B cell (primary cell): Measurements from ENCODE around the gene ZNF516. TPM values are rescaled to one million over a fixed set of nuclear protein-coding genes. Genes with fewer than 3 reads are reported as not detected.

Experiments used
- ATAC-seq: fragments of 200-7000 bp; cut with Tn5 transposase; one replicate; pipeline ENCODE4 v1.10.0; 2021; ENCODE audit warnings: low read depth, mild to moderate bottlenecking, moderate number of reproducible peaks, moderate library complexity
- CTCF ChIA-PET: fragments of 350-600 bp; sonication (Branson Sonifier 250); formaldehyde crosslinking; loops from one replicate; lab custom pipeline; 2021; ENCODE audit warnings: antibody characterized with exemption, inconsistent platforms; lab: Charles Lee
- POLR2A ChIA-PET: fragments of 350-600 bp; sonication (Branson Sonifier 250); formaldehyde crosslinking; loops from one replicate; lab custom pipeline; 2021; ENCODE audit warnings: antibody characterized with exemption; lab: Charles Lee
- DNase-seq: peaks from one replicate; pipeline ENCODE4 v3.0.0; 2013
- H2AFZ ChIP-seq: 2 replicates; pipeline ENCODE4 v1.6.1; 2012; ENCODE audit warnings: mild to moderate bottlenecking, low read depth, low read length; ENCODE audit not compliant: insufficient read depth, poor library complexity, severe bottlenecking
- H3K27ac ChIP-seq, 2 donors: 1 replicate in 1 of 2; 2 replicates in 1 of 2; pipeline ENCODE4 v1.5.1; 2012 to 2013; ENCODE audit warnings: low read length in 2 of 2, mild to moderate bottlenecking in 2 of 2, moderate library complexity in 1 of 2
- H3K27me3 ChIP-seq, 4 experiments: fragments of 200-600 bp in 1 of 4; sonication (generic) in 1 of 4; replicated peaks in 1 of 4; 1 replicate in 2 of 4; 2 replicates in 2 of 4; pipeline versions ENCODE4 v1.6.1 to v1.7.0; 2013 to 2016; ENCODE audit warnings: low read length in 3 of 4, mild to moderate bottlenecking in 2 of 4, mixed read lengths in 1 of 4, moderate library complexity in 1 of 4; ENCODE audit not compliant: insufficient read depth in 4 of 4, control insufficient read depth in 3 of 4; ENCODE audit errors: control extremely low read depth in 1 of 4
- H3K36me3 ChIP-seq, 2 experiments: replicated peaks in 1 of 2; 1 replicate in 1 of 2; 2 replicates in 1 of 2; pipeline versions ENCODE4 v1.6.1 to v1.7.1; 2013; ENCODE audit warnings: low read length in 1 of 2; ENCODE audit not compliant: insufficient read depth in 2 of 2, control insufficient read depth in 1 of 2; ENCODE audit errors: control extremely low read depth in 1 of 2, extremely low read depth in 1 of 2
- H3K4me1 ChIP-seq, 2 donors: fragments of 200-600 bp in 1 of 2; sonication (generic) in 1 of 2; 1 replicate in 1 of 2; 2 replicates in 1 of 2; pipeline versions ENCODE4 v1.5.1 to v1.6.1; 2013 to 2017; ENCODE audit warnings: low read length in 2 of 2; ENCODE audit not compliant: control insufficient read depth in 2 of 2, insufficient read depth in 2 of 2
- H3K4me2 ChIP-seq: replicated peaks from 2 replicates; pipeline ENCODE3; 2012; ENCODE audit warnings: mild to moderate bottlenecking, low read depth, low read length; ENCODE audit not compliant: poor library complexity, severe bottlenecking
- H3K4me3 ChIP-seq, 5 experiments: fragments of 200-600 bp in 1 of 5; sonication (generic) in 1 of 5; 1 replicate in 3 of 5; 2 replicates in 2 of 5; pipeline versions ENCODE4 v1.5.1 to v1.7.0; 2011 to 2016; ENCODE audit warnings: low read length in 4 of 5, mild to moderate bottlenecking in 4 of 5, low read depth in 2 of 5, control low read depth in 1 of 5, moderate library complexity in 1 of 5; ENCODE audit not compliant: insufficient read depth in 1 of 5; ENCODE audit errors: control extremely low read depth in 1 of 5, extremely low read depth in 1 of 5
- H3K79me2 ChIP-seq: fragments of 200-600 bp; sonication (generic); one replicate; pipeline ENCODE4 v1.6.0; 2016; ENCODE audit warnings: low read length; ENCODE audit not compliant: control insufficient read depth, insufficient read depth
- H3K9ac ChIP-seq: fragments of 200-600 bp; sonication (generic); 2 replicates; pipeline ENCODE4 v1.6.1; 2017; ENCODE audit warnings: mild to moderate bottlenecking, low read length, moderate library complexity
- H3K9me3 ChIP-seq, 3 donors: one replicate each; pipeline versions ENCODE4 v1.6.1 to v1.7.1; 2013; ENCODE audit warnings: low read length in 2 of 3; ENCODE audit not compliant: control insufficient read depth in 2 of 3, insufficient read depth in 1 of 3; ENCODE audit errors: control extremely low read depth in 1 of 3
- H4K20me1 ChIP-seq: 2 replicates; pipeline ENCODE4 v1.6.0; 2012; ENCODE audit warnings: mild to moderate bottlenecking, low read length; ENCODE audit not compliant: insufficient read depth, control insufficient read depth, poor library complexity, severe bottlenecking
- H3K27ac Mint-ChIP-seq: one replicate; pipeline ENCODE4 v1.8.0; 2021; ENCODE audit warnings: mixed read lengths
- H3K27me3 Mint-ChIP-seq: one replicate; pipeline ENCODE4 v1.8.0; 2021; ENCODE audit warnings: mixed read lengths
- H3K4me1 Mint-ChIP-seq: one replicate; pipeline ENCODE4 v1.8.0; 2021; ENCODE audit warnings: mixed read lengths
- H3K4me3 Mint-ChIP-seq: one replicate; pipeline ENCODE4 v1.8.0; 2021; ENCODE audit warnings: mixed read lengths
- H3K9me3 Mint-ChIP-seq: one replicate; pipeline ENCODE4 v1.8.0; 2022; ENCODE audit warnings: mixed read lengths; ENCODE audit not compliant: insufficient read depth
- CTCF ChIP-seq: fragments of 200-600 bp; IDR thresholded peaks from one replicate; pipeline ENCODE4 v1.8.0; 2022; ENCODE audit warnings: antibody characterized with exemption, mild to moderate bottlenecking
- EZH2 ChIP-seq: IDR thresholded peaks from 2 replicates; pipeline ENCODE4 v1.6.1; 2012; ENCODE audit warnings: borderline replicate concordance, low read depth, mild to moderate bottlenecking, moderate library complexity, low read length; ENCODE audit not compliant: insufficient read depth, poor library complexity, severe bottlenecking
- WGBS: methylation state at CpG from one replicate; pipeline ENCODE4 v1.1.5; 2013; ENCODE audit warnings: missing lambda C conversion rate; ENCODE audit not compliant: insufficient coverage; 5-methylcytosine and 5-hydroxymethylcytosine counted together
- intact Hi-C: fragments of 100-400 bp; cut with micrococcal nuclease; formaldehyde crosslinking; loops from one replicate; pipeline ENCODE4 v1.10.0; 2022
- polyA plus RNA-seq: library from polyadenylated mRNA; depleted of rRNA; stranded (reverse); fragments of >200 nt; gene quantifications from 2 replicates; pipeline ENCODE4 v1.2.3, GENCODE V29; 2012
- total RNA-seq, 2 donors: library from RNA; stranded (reverse); fragments of 120-200 nt in 1 of 2; gene quantifications; 1 replicate in 1 of 2; 2 replicates in 1 of 2; pipeline versions ENCODE4 v1.2.3 to v1.2.4, GENCODE V29; 2013 to 2022

The ZNF516 gene
- total and polyA plus RNA-seq, 2 donors (not counting 1 experiment from before 2014, with no cell fraction given), result 6.7 to 27.1 TPM

- Histone ChIP-seq H3K27me3 (no peaks in the 10 kb centered on the region), H2AFZ (no peak overlapping the region), H3K4me2 (no peak overlapping the region), H4K20me1 (peaks cover 4% of the 10 kb centered on the region), H3K4me1 (no peaks in the 10 kb centered on the region), H3K4me3 (no peak overlapping the region), H3K27ac (no peak overlapping the region), H3K9ac (no peak overlapping the region), H3K9me3 (no peaks in the 10 kb centered on the region), H3K36me3 (peaks cover 2 to 16% of the 10 kb centered on the region in 2 experiments), H3K79me2 (no peaks in the 10 kb centered on the region)
- ATAC-seq (no peak), DNase-seq (no peak)
- ChIA-PET POLR2A (no interaction called here), CTCF (no interaction called here)
- no peak for TF ChIP-seq EZH2
- TF ChIP-seq CTCF, result no peak
- 100% methylated on average over 1 of the region's 3 CpGs for WGBS
- H3K27me3 Mint-ChIP-seq, result no peaks in the 10 kb centered on the region
- no peak overlapping the region for H3K27ac Mint-ChIP-seq
- intact Hi-C loops, result no loop called here
- H3K4me3 Mint-ChIP-seq, result no peak overlapping the region
- H3K4me1 Mint-ChIP-seq, result peaks cover 7% of the 10 kb centered on the region
- no peaks in the 10 kb centered on the region for H3K9me3 Mint-ChIP-seq
Observed at GRCh38 chr18:76368271-76368670, 126.8 kb downstream of the ZNF516 start.

DNA sequence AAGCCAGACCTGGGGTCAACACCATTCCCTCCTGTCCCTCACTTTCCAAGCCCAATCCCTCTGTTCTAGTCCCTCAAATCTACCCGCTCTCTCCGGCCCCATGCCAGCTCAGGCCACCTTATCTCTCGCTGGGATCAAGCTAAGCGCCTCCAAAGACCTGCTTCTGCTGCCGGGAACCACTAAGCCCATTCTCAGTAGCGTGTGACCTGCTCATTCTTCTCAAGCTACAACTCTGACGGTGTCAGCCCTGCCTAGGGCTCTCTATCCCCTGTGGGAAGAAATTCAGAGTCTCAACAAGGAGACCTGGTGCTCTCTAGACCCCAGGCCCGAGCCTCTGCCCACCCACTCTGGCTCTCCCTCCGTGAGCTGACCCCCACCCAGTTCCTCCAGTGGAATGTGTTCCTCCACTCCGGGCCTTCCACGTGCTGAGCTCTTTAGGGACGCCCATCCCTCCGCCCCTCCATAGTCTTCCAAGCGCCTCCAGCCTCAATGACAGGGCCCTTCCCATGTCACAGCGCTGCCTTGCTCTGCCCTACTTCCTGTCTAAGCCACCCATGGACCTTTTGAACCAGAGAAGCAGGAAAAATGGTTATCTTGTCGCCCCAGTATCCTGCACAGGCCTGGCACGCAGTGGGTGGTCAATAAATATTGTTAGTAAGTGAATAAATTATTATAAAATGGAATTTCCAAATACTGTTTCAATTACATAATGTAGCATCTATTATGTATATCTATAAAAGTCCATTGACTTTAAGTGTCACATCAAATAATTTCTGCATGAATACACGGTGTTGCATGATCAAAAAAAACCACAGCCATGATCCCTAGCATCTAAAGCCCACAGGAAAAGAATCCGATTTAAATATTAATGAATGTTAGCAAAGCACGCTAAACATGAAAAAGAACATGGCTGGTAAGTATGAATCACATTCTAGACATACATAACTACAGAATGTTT, 127.6 kb downstream of the ZNF516 start:
- H3K79me2 ChIP-seq, result no peaks in the 10 kb centered on the region
- CTCF ChIA-PET, result no interaction called here

More for the DNA sequence above, 127.6 kb downstream of the ZNF516 start:
- Histone ChIP-seq H3K27ac (no peak overlapping the region), H3K9ac (no peak overlapping the region), H3K36me3 (peaks cover 2 to 16% of the 10 kb centered on the region in 2 experiments), H3K9me3 (no peaks in the 10 kb centered on the region), H4K20me1 (peaks cover 4% of the 10 kb centered on the region), H3K4me1 (no peaks in the 10 kb centered on the region), H3K4me3 (no peak overlapping the region), H3K4me2 (no peak overlapping the region), H3K27me3 (no peaks in the 10 kb centered on the region), H2AFZ (no peak overlapping the region)
- ATAC-seq (no peak), DNase-seq (no peak)
- WGBS, result 94% methylated on average over 13 of the region's 20 CpGs
- Mint-ChIP-seq H3K27me3 (no peaks in the 10 kb centered on the region), H3K4me3 (no peak overlapping the region), H3K4me1 (peaks cover 7% of the 10 kb centered on the region), H3K9me3 (no peaks in the 10 kb centered on the region), H3K27ac (no peak overlapping the region)
- POLR2A ChIA-PET, result no interaction called here
- intact Hi-C loops, result no loop called here
- TF ChIP-seq CTCF, result no peak
